Stomach (tissue), 9 donors: ENCODE results near the gene METTL17. TPM values are rescaled to one million over a fixed set of nuclear protein-coding genes. Genes with fewer than 3 reads are reported as not detected.

ENCODE experiments used
- DNase-seq, 2 donors: peaks; one replicate each; pipeline versions ENCODE4 v3.0.0 to v3.0.0-alpha.2; 2013 to 2019
- H3K27ac ChIP-seq, 5 donors: fragments of 200-600 bp in 4 of 5; sonication (generic) in 4 of 5; one replicate each; pipeline ENCODE4 v1.5.1; 2013 to 2019; ENCODE audit warnings: mild to moderate bottlenecking in 1 of 5, moderate library complexity in 1 of 5
- H3K27me3 ChIP-seq, 3 donors: fragments of 200-600 bp; sonication (generic); one replicate each; pipeline ENCODE4 v1.5.1; 2017 to 2019; ENCODE audit warnings: mixed run types in 1 of 3
- H3K36me3 ChIP-seq, 4 donors: fragments of 200-600 bp; sonication (generic); 1 replicate in 3 of 4; 2 replicates in 1 of 4; pipeline ENCODE4 v1.5.1; 2016 to 2019
- H3K4me1 ChIP-seq, 4 donors: fragments of 200-600 bp; sonication (generic); one replicate each; pipeline ENCODE4 v1.5.1; 2016 to 2019
- H3K4me3 ChIP-seq, 4 donors: fragments of 200-600 bp; sonication (generic) in 3 of 4; one replicate each; pipeline ENCODE4 v1.5.1; 2016 to 2019; ENCODE audit warnings: mild to moderate bottlenecking in 1 of 4
- H3K9me3 ChIP-seq, 4 donors: fragments of 200-600 bp; sonication (generic); one replicate each; pipeline ENCODE4 v1.5.1; 2016 to 2019
- CTCF ChIP-seq, 7 experiments: fragments of 450-650 bp in 4 of 7; fragments of 200-600 bp in 3 of 7; sonication (generic) in 3 of 7; IDR thresholded peaks; one replicate each; pipeline ENCODE4 v1.5.1; 2016 to 2019; ENCODE audit warnings: antibody characterized with exemption in 7 of 7, control low read depth in 2 of 7, mild to moderate bottlenecking in 1 of 7
- EP300 ChIP-seq: sonication (generic); formaldehyde crosslinking; IDR thresholded peaks from one replicate; pipeline ENCODE4 v1.6.1; 2017; ENCODE audit warnings: antibody characterized with exemption
- POLR2A ChIP-seq, 4 donors: fragments of 450-650 bp; IDR thresholded peaks; one replicate each; pipeline ENCODE4 v1.6.1; 2016; ENCODE audit warnings: antibody characterized with exemption in 4 of 4, control low read depth in 2 of 4, mild to moderate bottlenecking in 1 of 4, moderate library complexity in 1 of 4
- POLR2AphosphoS5 ChIP-seq, 3 donors: sonication (generic); formaldehyde crosslinking; IDR thresholded peaks; one replicate each; pipeline ENCODE4 v1.6.1; 2016; ENCODE audit warnings: antibody characterized with exemption in 3 of 3
- WGBS, 5 donors: extraction: QIAGEN DNeasy Blood & Tissue Kit in 3 of 5; methylation state at CpG; one replicate each; pipeline versions ENCODE4 v1.1.5 to v1.1.7; 2013 to 2018; 5-methylcytosine and 5-hydroxymethylcytosine counted together
- intact Hi-C: fragments of 100-400 bp; cut with DNase I; formaldehyde crosslinking; loops from one replicate; pipeline ENCODE4 v1.15.1; 2023; ENCODE audit warnings: low total_unique reads
- polyA plus RNA-seq, 3 donors: library from polyadenylated mRNA; stranded (reverse); fragments of 200-250 nt; gene quantifications; one replicate each; pipeline ENCODE4 v1.2.3, GENCODE V29; 2013
- total RNA-seq, 5 donors: library from RNA; depleted of rRNA; stranded (reverse); fragments of >200 nt; gene quantifications; one replicate each; pipeline versions ENCODE4 v1.1.0 to v1.2.3, GENCODE V29; 2014 to 2016
- donor health status: healthy with polysubstance abuse.
- donor health status: Bipolar disorder and iron deficiency.
- donor health status: healthy.

METTL17 gene
- total and polyA plus RNA-seq, 8 donors: 31.8 to 304 (median 88.7) TPM

- TF ChIP-seq POLR2A (IDR thresholded peaks at IDR 0.05): no peak
- no peak for TF ChIP-seq CTCF (IDR thresholded peaks at IDR 0.05)
- no peak for TF ChIP-seq POLR2AphosphoS5 (IDR thresholded peaks at IDR 0.05)
- no peak for TF ChIP-seq EP300
- Histone ChIP-seq H3K4me3 (peak overlapping the region in 2 of 4 donors; percentile 89 to 90), H3K36me3 (peaks cover 4 to 11% (median 8%) of the 10 kb centered on the region in 4 donors), H3K27me3 (peaks cover 0 to 14% (median 0%) of the 10 kb centered on the region in 3 donors), H3K27ac (peak overlapping the region in 4 of 5 donors; percentile 82 to 91 (median 88)), H3K4me1 (peaks cover 12 to 52% (median 39%) of the 10 kb centered on the region in 4 donors), H3K9me3 (no peaks in the 10 kb centered on the region)
- WGBS, 5 donors: 62 to 72% (median 64%) methylated on average over 6 to 7 of the region's 7 CpGs
- intact Hi-C loops: no loop called here
- peak in 1 of 2 donors; percentile 74 for DNase-seq
These were observed 36.7 kb downstream of the METTL17 start for GRCh38 chr14:21026274-21026987.

- 30 to 43% (median 38%) methylated on average over 3 of the region's 3 CpGs for WGBS, 5 donors
- no peak for TF ChIP-seq POLR2AphosphoS5 (IDR thresholded peaks at IDR 0.05)
- no peak for TF ChIP-seq EP300
- no peak for TF ChIP-seq POLR2A (IDR thresholded peaks at IDR 0.05)
- TF ChIP-seq CTCF (IDR thresholded peaks at IDR 0.05): no peak
- Histone ChIP-seq H3K9me3 (no peaks in the 10 kb centered on the region), H3K36me3 (peaks cover 0 to 5% (median 3%) of the 10 kb centered on the region in 4 donors), H3K27ac (peak overlapping the region in 3 of 5 donors; percentile 86 to 91 (median 91)), H3K4me1 (peaks cover 12 to 50% (median 39%) of the 10 kb centered on the region in 4 donors), H3K4me3 (no peak overlapping the region), H3K27me3 (peaks cover 0 to 14% (median 0%) of the 10 kb centered on the region in 3 donors)
- DNase-seq: no peak
- intact Hi-C loops: no loop called here
These were observed 37.2 kb downstream of the METTL17 start for GRCh38 chr14:21026988-21027315.

GRCh38 chr14:21029917-21030316 is 40.1 kb downstream of the METTL17 start, which contains the start of gene TPPP2:
TPPP2 (plus strand) TSS chr14:21030217; CDS start chr14:21030582, 365 bp downstream.
- DNase-seq: no peak
- no peaks in the 10 kb centered on the region for H3K9me3 ChIP-seq
- TF ChIP-seq EP300 (no peak), POLR2A (IDR thresholded peaks at IDR 0.05) (no peak), CTCF (IDR thresholded peaks at IDR 0.05) (no peak)
- H3K4me3 ChIP-seq: no peak within 1 kb of the TSS
- intact Hi-C loops: no loop called here
- peaks cover 0 to 9% (median 0%) of the 10 kb centered on the region in 3 donors for H3K27me3 ChIP-seq
- peaks cover 12 to 21% (median 18%) of the 10 kb centered on the region in 4 donors for H3K4me1 ChIP-seq
- 88 to 100% (median 93%) methylated on average over 5 of the region's 5 CpGs for WGBS, 5 donors
- no peak within 1 kb of the TSS for H3K27ac ChIP-seq
- no peaks in the 10 kb centered on the region for H3K36me3 ChIP-seq

- Histone ChIP-seq H3K9me3 (no peaks in the 10 kb centered on the region), H3K4me3 (no peak overlapping the region), H3K27ac (no peak overlapping the region), H3K27me3 (peaks cover 0 to 3% (median 0%) of the 10 kb centered on the region in 3 donors), H3K4me1 (peaks cover 8 to 16% (median 12%) of the 10 kb centered on the region in 4 donors), H3K36me3 (no peaks in the 10 kb centered on the region)
- TF ChIP-seq EP300 (no peak), CTCF (IDR thresholded peaks at IDR 0.05) (no peak), POLR2AphosphoS5 (IDR thresholded peaks at IDR 0.05) (no peak), POLR2A (IDR thresholded peaks at IDR 0.05) (no peak)
- intact Hi-C loops: no loop called here
- 81 to 94% (median 87%) methylated on average over 12 of the region's 12 CpGs for WGBS, 5 donors
- DNase-seq: no peak
These were observed 40.8 kb downstream of the METTL17 start for GRCh38 chr14:21030531-21030930.
